Measurements from ENCODE around the gene ADAMTS12. TPM values are rescaled to one million over a fixed set of nuclear protein-coding genes. Genes with fewer than 3 reads are reported as not detected.
A peak's percentile ranks its signal among the peaks of the same experiment; 100 is the strongest.

Gene ADAMTS12
- total RNA-seq, 1 donor from 2014 or later = 2.3 TPM

DNA sequence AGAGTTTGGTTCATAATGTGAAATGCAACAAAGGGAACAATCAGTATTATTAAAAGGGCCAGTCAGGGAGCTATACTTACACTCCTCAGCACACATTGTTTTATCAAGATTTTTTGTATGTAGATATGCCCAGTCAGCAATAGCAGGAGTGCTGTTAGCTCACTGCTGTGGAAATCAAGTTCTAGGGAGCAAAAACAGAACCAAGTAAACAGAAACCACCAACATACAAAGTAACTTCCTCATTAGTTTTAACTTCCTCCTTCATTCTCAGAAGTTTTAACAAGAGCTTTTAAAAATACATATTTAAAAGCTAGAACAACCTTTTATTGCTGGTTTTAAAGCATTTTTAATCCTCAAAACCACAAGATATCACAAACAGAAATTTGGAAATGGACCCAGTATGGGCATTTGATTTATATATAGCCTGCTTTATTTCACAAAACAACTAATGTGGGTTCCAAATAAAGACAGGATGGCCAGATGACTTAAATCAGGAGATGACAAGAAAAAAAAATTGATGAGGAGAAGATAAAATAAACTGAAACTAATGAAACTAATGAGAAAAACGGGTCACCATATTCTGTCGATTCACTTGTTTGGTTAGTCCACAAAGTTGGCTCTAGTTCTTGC lies 178.5 kb downstream of the ADAMTS12 start:
- no peak for DNase-seq (ENCODE audit: low read depth)

DNA sequence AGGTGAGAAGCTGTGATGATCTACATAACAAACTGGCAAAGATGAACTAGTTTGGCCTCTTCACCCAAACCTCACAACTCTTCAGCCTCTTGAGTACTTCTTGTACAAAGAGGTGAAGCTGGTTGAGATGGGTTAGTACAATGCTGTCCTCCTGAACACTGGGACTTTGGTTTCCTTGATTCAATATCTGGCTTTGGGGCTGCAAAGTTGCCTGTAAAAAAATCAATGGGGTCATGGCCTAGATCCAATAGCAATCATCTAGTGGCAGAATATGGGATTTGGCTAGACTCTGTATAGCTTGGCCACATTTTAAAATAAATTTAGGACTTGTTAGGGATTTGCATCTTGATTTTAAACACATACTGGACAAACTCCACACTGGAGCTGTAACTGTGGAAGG lies 179.1 kb downstream of the ADAMTS12 start:
- no peak for DNase-seq (ENCODE audit: low read depth)

DNA sequence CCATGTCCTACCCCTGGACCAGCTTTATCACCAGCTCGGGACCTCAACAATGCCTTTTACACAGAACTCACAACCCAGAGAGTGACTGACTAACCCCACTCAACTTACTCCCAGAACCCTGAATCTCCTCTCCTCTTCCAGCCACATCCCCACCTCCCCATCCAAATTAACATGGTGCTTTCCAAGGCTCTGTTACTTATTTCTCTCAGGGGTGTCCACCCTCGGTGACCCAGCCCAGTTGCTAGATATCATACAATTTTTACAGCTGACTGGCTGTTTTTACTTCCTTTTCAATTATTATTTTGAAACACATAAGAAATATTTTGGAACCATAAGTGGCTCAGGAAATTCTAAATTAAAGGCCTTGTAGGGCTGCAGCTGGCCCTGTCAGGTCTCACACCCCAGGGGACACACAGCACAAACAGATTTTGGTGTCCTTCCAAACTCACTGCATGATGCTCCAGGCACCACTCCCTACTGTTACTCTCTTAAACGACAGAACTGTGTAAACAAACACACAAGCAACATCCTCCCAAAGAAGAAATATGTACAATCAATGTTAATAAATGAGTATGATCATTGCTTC lies 180.6 kb downstream of the ADAMTS12 start:
- DNase-seq (ENCODE audit: low read depth) = no peak

DNA sequence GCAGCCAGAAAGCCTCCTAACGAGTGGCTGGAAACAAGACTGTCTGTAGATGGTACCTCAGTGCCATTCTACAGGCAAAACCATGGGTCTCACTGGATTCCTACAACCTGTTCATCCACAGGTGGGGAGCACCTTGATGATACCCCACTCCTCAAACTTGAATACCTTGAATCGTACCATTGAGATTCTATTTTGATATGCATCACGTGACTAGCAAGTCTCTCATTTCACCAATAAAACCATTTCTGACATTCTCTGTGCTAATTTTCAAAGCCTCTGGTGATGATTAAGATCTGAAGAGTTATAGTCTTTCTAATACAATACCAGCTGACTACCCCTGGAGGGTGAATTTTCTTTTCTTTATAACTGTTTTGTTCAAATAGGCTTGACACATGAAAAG lies 188.9 kb downstream of the ADAMTS12 start:
- DNase-seq (ENCODE audit: low read depth) = no peak

DNA sequence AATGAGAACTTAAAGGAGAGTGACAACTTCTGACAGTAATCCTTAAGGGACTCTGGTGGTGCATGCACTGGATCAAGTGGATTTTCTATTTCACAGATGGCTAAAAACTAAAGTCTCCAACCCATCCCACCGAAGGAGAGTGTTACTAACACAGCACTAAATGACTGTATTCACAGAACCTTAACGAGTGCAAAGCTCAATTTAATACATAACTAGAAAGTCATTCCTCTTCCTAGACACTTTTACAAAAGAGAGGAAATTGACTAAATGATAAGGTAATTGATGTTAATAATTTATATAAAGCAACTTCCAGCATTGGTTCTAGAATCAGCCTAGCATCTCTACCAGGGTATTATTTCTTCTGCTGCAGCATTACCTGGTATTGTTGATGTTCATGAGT lies 189.8 kb downstream of the ADAMTS12 start:
- DNase-seq (ENCODE audit: low read depth) = peak; percentile 50

DNA sequence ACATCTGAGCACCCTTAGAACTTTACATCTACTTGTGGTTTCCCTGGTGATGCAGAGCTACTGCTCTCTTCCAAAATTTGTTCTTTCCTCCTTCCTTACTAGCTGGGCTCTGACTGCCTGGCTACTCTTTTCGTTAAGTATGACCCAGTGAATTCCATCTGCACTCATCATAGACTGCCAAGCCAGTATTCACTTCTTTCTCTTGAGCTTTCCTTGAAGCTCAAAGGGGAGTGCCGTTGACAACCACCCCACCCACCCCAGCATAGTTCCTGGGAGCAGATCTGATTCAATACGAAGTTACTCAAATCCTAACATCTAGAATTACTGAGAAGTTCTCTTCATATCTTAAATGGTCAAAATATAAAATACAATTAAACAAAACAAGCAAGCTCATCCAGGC lies 190.5 kb downstream of the ADAMTS12 start:
- no peak for DNase-seq (ENCODE audit: low read depth)

DNA sequence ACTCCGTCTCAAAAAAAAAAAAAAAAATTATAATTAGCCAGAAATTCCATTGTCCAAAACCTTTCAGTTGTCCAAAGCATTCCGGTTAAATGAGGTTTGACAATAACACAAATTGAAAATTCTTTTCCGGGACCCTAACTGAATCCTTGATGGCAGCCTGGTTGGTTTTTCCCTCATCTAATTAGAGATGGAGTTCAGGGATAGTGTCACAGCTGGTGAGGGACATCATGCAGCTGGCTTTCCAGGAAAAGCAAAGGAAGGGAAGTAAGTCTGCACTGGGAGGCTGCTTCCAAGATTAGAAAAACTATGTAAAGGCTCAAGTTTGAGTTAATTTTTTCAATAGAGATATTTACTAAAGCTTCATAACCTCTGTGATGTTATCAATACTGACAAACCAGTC lies 195.4 kb downstream of the ADAMTS12 start:
- no peak for DNase-seq (ENCODE audit: low read depth)

DNA sequence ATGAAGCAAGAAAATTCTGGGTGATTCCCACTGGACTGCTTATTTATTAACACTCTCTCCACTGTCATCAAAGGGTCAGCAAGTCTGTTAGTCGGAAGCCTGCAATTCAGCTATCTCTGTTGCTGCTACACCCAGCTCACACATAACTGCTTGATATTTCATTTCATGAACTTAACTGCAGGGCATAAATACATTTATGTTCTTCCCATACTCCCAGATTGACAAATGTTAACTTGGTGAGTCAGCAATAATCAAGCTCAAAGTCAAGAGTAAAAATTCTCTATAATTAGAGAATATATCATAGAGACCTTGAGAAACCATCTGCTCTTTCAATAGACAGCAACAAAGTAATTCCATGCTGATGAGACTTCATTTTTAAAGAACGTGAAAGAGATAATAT lies 198.8 kb downstream of the ADAMTS12 start:
- DNase-seq (ENCODE audit: low read depth) = peak; percentile 30

DNA sequence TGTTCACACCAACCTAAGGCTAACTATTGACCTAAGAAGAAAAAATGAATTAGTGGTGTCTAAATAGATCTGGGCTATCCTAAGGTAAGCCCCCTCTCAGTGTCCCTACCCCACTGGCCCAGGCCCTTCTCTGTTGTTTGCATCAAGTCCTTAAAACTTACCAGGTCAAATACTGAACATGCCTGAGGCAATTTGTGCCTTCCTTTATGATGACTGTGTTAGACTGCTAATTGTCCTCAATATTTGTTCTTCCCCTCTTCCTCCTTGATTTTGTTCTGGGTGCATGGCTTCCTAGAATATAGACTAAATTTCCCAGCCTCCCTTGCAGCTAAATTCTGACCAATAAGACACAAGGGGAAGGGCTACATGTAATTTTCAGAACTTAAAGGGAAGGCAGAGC lies 199.9 kb downstream of the ADAMTS12 start:
- DNase-seq (ENCODE audit: low read depth) = no peak

DNA sequence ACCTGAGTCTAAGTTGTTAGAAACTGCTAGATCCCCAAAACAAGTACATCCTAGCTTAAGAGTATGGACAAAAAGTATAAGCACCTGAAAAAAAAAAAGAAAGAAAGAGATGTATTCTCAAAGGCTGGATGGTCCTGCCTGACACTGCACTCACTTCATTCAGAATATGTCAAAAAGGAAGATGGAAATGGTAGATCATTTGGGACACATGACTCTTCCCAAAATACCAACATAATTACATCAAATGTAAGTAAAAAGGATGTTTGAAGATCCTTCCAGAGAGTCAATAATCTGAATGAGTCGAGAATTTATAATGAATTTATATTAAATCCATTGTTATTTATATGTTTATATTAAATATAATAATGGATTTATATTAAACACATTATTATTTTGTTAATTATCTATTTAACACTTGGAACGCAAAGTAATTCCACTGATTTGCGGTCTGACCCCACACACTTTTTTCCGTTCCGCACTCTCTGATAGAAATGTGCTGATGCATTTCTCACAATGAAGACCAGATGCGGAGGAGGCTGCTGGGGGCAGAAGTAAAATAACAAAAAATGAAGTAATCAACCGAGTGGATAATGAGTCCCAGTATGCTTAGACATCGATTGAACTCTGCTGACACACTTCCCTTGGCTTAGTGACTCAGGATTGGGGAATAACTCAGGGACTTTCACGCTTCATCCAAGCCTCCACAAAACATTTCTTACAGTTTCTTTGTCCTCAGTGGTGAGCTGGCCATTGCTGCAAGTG lies 201.2 kb downstream of the ADAMTS12 start:
- peak; percentile 83 for DNase-seq (ENCODE audit: low read depth)

DNA sequence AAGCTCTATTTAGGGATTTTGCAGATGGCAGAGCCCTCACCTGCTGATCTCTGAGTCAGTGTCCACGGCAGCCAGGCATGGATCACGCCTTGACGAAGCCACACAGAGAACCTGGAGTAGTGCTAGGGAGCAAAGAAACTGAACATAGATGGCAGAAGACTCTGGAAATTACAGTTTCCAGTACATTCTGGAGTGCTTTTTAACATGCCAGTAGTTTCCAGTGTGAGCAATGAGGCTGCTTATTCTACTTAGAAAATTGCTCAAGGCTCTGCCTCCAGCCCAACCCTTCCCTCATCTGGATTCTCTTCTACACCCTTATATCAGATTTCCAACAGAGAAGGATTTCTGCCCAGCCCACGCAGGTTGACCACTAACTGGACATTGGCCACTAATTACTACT lies 203.3 kb downstream of the ADAMTS12 start:
- DNase-seq (ENCODE audit: low read depth) = no peak

DNA sequence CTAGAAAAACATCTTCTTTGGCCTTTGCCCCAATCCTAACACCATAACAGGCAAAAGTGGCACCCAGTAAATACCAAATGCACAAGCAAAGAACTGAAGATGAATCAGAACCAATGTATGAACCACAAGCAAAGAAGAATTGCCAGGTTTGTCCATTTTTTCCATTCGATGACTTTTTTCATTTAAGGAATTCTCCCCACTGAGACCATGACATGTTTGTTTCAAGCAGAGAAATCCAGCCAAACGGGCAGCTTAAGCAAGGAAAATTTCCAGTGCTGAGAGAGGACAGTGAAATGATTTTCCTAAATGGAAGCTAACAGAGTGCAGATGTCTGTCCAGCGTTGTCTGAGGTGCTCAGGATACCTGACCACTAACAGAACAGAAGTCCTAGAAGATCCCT lies 203.7 kb downstream of the ADAMTS12 start:
- no peak for DNase-seq (ENCODE audit: low read depth)

DNA sequence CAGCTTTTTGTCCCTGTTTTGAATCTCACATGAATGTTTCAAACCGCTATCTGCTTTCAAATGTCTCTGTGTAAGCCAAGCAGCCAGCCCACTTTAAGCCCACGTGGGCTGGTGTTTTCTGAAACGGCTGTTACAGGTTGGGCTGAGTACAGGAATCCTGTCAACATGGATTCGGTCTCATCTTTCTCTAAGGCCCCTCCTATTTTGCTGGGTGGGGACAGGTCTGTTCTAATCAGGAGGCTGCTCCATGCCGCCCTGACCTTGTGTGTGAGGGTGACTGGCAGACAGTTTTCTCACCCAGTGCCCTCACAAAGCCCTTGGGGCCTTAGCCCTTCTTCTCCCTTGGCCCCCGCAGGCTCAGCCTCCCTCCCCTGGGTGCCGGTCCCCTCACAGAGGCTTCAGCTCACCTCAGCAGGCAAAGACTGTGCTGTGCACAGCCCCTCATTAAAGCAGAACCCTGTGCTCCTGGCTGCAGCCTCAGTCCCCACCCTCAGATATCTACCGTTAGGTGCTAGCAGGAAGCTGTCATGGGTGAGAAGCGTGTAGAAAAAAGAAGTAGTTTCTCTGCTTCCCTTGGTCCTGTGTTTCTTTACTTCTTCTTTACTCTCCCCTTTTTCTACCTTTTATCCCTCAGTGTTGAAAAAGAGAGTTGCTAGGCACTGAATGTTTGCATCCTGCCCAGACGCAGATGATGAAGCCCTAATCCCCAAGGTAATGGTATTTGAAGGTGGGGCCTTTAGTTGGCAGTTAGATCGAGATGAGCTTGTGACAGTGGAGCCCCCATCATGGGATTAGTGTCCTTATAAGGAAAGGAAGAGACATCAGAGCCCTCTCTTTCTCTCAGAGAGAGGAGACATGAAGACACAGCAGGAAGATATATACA lies 205.7 kb downstream of the ADAMTS12 start:
- DNase-seq (ENCODE audit: low read depth) = no peak

DNA sequence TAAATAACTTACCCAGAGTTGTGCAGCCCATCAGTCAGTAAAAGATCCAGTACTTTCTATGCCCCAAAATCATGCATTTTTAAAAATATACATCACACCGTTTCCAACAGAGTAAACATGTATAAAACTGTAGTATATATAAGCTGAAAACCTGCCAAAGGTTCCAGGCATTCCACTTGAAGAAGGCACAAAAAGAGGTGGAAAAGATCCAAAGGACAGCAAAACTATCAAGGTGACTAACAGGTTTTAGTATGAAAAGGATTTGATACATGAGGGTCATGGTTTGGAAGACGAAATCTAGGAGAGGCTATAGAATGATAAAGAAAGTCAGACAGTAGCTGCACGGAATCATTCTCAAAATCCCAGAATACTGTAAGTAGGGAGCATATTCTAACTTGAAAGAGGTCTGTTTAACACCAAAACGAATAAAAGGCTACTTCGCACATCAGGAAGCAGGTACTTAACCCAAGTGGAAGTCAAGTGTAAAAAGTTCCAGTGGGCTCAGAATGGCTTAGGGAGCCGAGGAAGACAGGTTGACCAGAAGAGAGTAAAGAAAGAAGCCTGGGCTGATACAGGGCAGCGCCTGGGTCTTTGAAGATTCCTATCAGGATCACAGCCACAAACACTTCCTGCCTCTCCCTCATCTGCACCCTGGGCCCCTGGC lies 207.2 kb downstream of the ADAMTS12 start:
- no peak for DNase-seq (ENCODE audit: low read depth)

DNA sequence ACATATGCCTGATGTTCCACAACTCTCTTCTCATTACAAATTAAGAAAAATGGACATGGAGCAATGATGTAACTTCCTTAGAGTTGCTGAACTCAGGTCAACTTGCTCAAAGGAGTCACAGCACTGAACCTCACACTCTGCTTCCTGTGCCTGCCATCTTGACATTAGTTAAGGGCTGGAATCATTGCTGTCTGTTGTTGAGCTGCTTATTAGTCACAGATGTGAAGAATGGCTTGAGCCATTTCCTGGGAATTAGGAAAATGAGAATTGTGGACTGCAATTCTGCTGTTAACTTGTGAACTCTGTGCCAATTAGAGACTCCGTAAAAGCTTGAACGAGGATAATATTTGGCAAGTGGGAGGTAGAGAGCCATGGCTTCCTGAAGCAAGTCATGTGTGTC lies 212.0 kb downstream of the ADAMTS12 start:
- peak; percentile 33 for DNase-seq (ENCODE audit: low read depth)

DNA sequence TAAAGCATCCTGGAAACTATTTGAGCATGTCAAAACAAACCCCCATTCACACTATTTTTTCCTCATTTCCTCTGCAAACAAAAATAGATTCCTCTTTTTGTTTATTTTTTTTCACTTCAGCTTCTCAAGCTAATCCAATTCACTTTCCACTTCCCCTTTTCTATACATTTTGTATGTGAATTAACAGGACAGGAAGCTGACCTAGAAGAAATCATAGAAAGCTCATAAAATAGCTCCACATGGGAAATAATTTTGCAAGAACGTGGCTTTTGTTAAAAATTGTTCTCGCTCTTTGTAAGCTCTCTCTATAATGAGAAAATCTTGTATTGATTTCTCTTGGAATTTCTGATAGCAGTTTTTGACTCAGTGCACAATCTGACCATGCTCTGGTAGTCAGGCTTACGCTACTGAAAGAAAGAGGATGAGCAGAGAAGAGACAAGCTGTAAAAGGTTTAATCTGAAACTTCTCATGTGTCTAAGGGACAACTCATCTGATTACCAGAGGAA lies 215.8 kb downstream of the ADAMTS12 start:
- DNase-seq (ENCODE audit: low read depth) = no peak

DNA sequence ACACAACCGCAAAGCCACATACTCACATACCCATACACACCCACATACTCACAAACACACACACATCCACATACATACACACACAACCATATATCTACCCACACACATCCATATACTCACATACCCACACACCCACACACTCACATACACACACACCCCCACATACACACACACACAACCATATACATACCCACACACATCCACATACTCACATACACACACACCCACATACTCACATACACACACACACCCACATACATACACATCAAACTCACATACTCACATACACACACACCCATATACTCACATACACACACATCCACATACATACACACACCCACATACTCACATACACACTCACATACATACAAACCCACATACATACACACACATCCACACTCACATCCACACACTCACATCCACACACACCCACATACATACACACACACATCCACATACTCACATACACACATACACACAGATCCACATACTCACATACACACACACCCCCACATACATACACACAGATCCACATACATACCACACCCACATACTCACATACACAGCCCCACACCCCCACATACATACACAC lies 220.0 kb downstream of the ADAMTS12 start:
- no peak for DNase-seq (ENCODE audit: low read depth)

DNA sequence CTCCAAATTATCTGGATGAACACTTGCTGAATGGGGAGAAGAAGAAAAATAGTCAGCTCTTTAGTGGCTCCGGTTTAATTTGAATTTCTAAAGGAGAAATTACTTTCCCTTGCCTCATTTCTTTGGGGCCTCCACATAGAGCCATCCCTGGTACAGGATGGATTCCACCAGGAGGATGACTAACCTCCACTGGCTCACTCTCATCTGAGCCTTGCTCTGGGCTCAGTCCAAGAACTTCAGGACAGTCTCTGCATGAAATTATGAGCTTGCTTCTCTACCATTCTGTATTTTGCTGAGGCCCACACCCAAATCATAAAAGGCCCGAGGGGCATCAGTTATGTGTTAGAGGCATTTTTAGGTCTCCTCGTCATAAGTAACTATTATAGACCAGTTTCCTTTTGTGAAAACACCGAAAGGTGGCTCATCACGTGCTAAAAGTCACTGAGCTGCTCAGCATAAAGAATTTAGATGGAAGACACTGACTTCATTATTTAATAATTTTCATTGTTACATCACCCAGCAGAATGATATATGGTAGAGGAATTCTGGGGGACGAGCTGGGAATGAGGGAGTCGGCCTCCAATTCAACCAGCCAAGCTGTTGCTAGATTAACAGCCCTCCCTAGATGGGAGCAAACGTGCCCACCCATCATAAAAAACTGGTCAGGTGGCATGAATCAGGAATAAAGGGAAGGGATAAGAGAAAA lies 228.9 kb downstream of the ADAMTS12 start:
- no peak for DNase-seq (ENCODE audit: low read depth)

DNA sequence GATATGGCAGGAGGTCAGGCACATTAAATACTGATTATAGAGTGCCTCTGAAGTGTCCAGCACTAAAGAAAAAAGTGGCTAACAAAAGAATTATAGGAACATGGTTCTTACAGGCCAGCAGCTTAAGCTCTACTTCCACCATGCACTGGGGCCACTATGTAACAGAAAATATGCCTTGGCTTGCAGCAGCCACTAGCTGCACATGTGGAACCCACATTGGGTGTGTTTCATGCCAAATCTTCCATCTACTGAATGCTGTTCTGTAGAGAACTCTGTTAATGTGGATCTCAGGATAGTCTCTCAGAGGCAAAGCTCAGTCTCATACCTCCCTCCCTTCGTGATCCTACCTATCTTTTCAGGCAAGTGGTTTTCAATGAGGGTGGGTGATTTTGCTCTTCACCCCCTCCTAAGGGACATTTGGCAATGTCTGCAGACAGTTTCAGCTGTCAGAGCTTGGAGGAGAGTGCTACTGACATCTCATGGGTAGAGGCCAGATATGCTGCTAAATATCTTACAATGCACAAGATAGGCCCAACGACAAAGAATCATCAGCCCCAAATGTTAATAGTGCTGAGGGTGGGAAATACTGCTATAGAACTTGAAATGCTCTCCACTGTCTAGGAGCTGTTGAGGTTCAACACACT lies 232.1 kb downstream of the ADAMTS12 start:
- no peak for DNase-seq (ENCODE audit: low read depth)
